KMS-11 (cell line): Measurements from ENCODE around the gene KPTN.

Experiments used
- H2AFZ ChIP-seq: fragments of 200-600 bp; sonication (generic); 2 replicates; pipeline ENCODE4 v1.6.1; 2016; ENCODE audit warnings: antibody characterized with exemption, mixed run types, low read depth
- H3K27ac ChIP-seq: fragments of 200-600 bp; sonication (generic); 2 replicates; pipeline ENCODE4 v1.6.1; 2016; ENCODE audit warnings: mild to moderate bottlenecking, mixed run types
- H3K27me3 ChIP-seq: fragments of 200-600 bp; sonication (generic); 2 replicates; pipeline ENCODE4 v1.6.1; 2017; ENCODE audit warnings: mild to moderate bottlenecking, low read depth, mixed run types, moderate library complexity; ENCODE audit not compliant: insufficient read depth
- H3K36me3 ChIP-seq: fragments of 200-600 bp; sonication (generic); 2 replicates; pipeline ENCODE4 v1.6.1; 2017; ENCODE audit warnings: mild to moderate bottlenecking, mixed run types; ENCODE audit not compliant: insufficient read depth
- H3K4me1 ChIP-seq: fragments of 200-600 bp; sonication (generic); 2 replicates; pipeline ENCODE4 v1.6.1; 2016; ENCODE audit warnings: mild to moderate bottlenecking, low read depth, mixed run types; ENCODE audit not compliant: poor library complexity, severe bottlenecking
- H3K4me2 ChIP-seq: fragments of 200-600 bp; sonication (generic); 2 replicates; pipeline ENCODE4 v1.7.0; 2016; ENCODE audit warnings: mild to moderate bottlenecking, mixed run types
- H3K4me3 ChIP-seq: fragments of 200-600 bp; sonication (generic); IDR thresholded peaks from 2 replicates; pipeline ENCODE4 v1.6.1; 2017; ENCODE audit warnings: low read depth, low read length, mixed read lengths; ENCODE audit not compliant: insufficient read depth
- H3K79me2 ChIP-seq: fragments of 200-600 bp; sonication (generic); 2 replicates; pipeline ENCODE4 v1.6.1; 2016; ENCODE audit warnings: low read depth, mixed run types; ENCODE audit not compliant: insufficient read depth
- H3K9ac ChIP-seq: fragments of 200-600 bp; sonication (generic); 2 replicates; pipeline ENCODE4 v1.6.1; 2016; ENCODE audit warnings: mild to moderate bottlenecking, mixed run types
- H4K20me1 ChIP-seq: fragments of 200-600 bp; sonication (generic); 2 replicates; pipeline ENCODE4 v1.6.1; 2016; ENCODE audit warnings: mild to moderate bottlenecking, mixed run types; ENCODE audit not compliant: insufficient read depth
- TF ChIP-seq, protein P1 (sequence below): fragments of 200-600 bp; sonication (generic); conservative IDR thresholded peaks from 2 replicates; pipeline ENCODE4 v1.6.1; 2017; ENCODE audit warnings: low read depth, mild to moderate bottlenecking, antibody characterized with exemption, low read length, moderate library complexity, mixed read lengths

KPTN gene

GRCh38 chr19:47483800-47484690 is at the start of gene KPTN:
Gene KPTN (minus strand): TSS chr19:47484219. CDS start chr19:47484160, 59 bp downstream.
- Histone ChIP-seq H3K4me1 (peaks cover 37% of the 10 kb centered on the region), H3K4me3 (no peak within 1 kb of the TSS)

DNA sequence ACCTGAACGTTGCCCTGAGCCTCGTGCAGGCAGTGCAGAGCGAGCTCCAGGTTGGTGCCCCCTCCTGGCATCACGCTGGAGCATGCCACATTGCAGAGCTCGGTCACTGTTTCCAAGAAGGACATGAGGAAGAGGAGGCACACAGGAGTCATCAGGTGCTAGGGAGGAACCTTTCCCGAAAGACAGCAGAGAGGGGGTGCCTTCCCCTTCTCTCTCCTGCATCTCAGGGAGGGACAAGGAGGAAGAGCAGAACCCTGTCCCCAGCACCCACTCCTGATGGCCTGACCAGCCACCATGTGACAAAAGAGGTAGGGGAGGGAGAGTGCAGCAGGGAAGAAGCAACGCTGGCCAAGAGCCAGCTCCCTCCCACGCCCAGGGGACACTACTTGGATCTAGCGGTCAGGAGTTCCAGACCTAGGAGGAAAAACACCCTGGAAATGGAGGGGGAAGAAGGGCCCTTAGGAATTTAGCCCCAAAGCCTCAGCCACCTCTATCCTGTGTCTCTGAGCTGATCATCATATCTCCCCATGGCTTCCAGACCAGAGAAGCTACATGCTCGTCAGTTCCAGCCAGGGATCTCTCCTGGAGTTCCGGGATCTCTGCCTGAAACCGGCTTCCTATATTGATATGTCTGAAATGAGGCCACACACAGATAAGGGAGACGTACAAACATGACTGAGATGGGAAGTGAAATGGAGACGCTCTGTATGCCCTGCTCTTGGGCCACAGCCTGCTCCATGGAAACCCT is 47.8 kb upstream of the KPTN start:
- Histone ChIP-seq H3K79me2 (no peaks in the 10 kb centered on the region), H2AFZ (no peak overlapping the region), H3K4me2 (no peak overlapping the region), H3K4me3 (no peak overlapping the region), H4K20me1 (no peaks in the 10 kb centered on the region), H3K4me1 (no peaks in the 10 kb centered on the region), H3K27ac (no peak overlapping the region), H3K27me3 (peaks cover 5% of the 10 kb centered on the region; the same call in 1 of the 2 replicates), H3K36me3 (no peaks in the 10 kb centered on the region), H3K9ac (no peak overlapping the region)
- TF ChIP-seq, protein P1, sequence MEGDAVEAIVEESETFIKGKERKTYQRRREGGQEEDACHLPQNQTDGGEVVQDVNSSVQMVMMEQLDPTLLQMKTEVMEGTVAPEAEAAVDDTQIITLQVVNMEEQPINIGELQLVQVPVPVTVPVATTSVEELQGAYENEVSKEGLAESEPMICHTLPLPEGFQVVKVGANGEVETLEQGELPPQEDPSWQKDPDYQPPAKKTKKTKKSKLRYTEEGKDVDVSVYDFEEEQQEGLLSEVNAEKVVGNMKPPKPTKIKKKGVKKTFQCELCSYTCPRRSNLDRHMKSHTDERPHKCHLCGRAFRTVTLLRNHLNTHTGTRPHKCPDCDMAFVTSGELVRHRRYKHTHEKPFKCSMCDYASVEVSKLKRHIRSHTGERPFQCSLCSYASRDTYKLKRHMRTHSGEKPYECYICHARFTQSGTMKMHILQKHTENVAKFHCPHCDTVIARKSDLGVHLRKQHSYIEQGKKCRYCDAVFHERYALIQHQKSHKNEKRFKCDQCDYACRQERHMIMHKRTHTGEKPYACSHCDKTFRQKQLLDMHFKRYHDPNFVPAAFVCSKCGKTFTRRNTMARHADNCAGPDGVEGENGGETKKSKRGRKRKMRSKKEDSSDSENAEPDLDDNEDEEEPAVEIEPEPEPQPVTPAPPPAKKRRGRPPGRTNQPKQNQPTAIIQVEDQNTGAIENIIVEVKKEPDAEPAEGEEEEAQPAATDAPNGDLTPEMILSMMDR = no peak

More at GRCh38 chr19:47483800-47484690, at the start of gene KPTN:
- peak within 1 kb of the TSS; percentile 78 for H3K27ac ChIP-seq
- H2AFZ ChIP-seq = peak within 1 kb of the TSS; percentile 96
- no peaks in the 10 kb centered on the region for H3K27me3 ChIP-seq
- no peaks in the 10 kb centered on the region for H4K20me1 ChIP-seq
- no peaks in the 10 kb centered on the region for H3K36me3 ChIP-seq
- TF ChIP-seq, protein P1 = peak; percentile 97
- no peaks in the 10 kb centered on the region for H3K79me2 ChIP-seq
- peak within 1 kb of the TSS; percentile 83 for H3K4me2 ChIP-seq
- H3K9ac ChIP-seq = peak within 1 kb of the TSS; percentile 89

GRCh38 chr19:47529018-47529742 is 45.2 kb upstream of the KPTN start:
- H3K9ac ChIP-seq = no peak overlapping the region
- H3K27ac ChIP-seq = no peak overlapping the region
- TF ChIP-seq, protein P1 = no peak
- H3K4me1 ChIP-seq = no peaks in the 10 kb centered on the region
- no peaks in the 10 kb centered on the region for H3K36me3 ChIP-seq
- H3K27me3 ChIP-seq = peaks cover 5% of the 10 kb centered on the region; the same call in 1 of the 2 replicates
- H3K4me2 ChIP-seq = no peak overlapping the region
- no peak overlapping the region for H3K4me3 ChIP-seq
- no peaks in the 10 kb centered on the region for H3K79me2 ChIP-seq
- no peak overlapping the region for H2AFZ ChIP-seq
- no peaks in the 10 kb centered on the region for H4K20me1 ChIP-seq

DNA sequence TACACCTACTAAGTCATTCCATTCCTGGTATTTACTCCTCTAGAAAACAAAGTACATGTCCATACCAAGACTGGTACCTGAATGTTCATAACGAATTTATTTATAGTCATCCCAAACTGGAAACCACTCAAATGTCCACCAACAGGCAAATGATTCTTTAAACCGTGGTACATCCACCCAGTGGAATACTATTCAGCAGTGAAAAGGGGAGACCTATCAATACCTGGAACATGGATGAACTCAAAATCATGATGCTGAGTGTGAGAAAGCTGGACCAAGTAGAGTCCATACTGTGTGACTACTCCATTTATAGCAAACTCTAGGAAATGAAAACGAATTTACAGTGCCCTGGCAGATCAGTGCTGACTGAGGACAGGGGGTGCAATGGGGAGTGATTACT is 42.8 kb upstream of the KPTN start:
- Histone ChIP-seq H3K79me2 (no peaks in the 10 kb centered on the region), H3K27me3 (peaks cover 9% of the 10 kb centered on the region), H2AFZ (no peak overlapping the region), H3K27ac (no peak overlapping the region), H3K4me2 (no peak overlapping the region), H3K36me3 (no peaks in the 10 kb centered on the region), H4K20me1 (no peaks in the 10 kb centered on the region), H3K9ac (no peak overlapping the region), H3K4me1 (no peaks in the 10 kb centered on the region), H3K4me3 (no peak overlapping the region)
- TF ChIP-seq, protein P1 = no peak
